ENCODE measurements around the gene AKR1C2.
"Not testable (repeated sequence)": the region's sequence is repeated elsewhere in the genome, so short reads cannot be mapped to it uniquely, and the experiment has no call there.

The AKR1C2 gene

GRCh38 chr10:4951512-4952162 lies 52.0 kb downstream of the AKR1C2 start:
- not testable (repeated sequence) for DNase-seq

GRCh38 chr10:4947635-4948596 lies 55.7 kb downstream of the AKR1C2 start:
- peak; percentile 1 for DNase-seq

- DNase-seq = no peak
Measured at GRCh38 chr10:4947039-4947634, 56.5 kb downstream of the AKR1C2 start.

- DNase-seq = peak; percentile 5
Measured at GRCh38 chr10:4945766-4946717, 57.6 kb downstream of the AKR1C2 start.

GRCh38 chr10:4944841-4945240 lies 58.8 kb downstream of the AKR1C2 start:
- DNase-seq = no peak

GRCh38 chr10:4943821-4944220 lies 59.8 kb downstream of the AKR1C2 start:
- DNase-seq = no peak

- DNase-seq = not testable (repeated sequence)
Measured at GRCh38 chr10:4943416-4943815, 60.2 kb downstream of the AKR1C2 start.

GRCh38 chr10:4942931-4943330 lies 60.7 kb downstream of the AKR1C2 start:
- DNase-seq = not testable (repeated sequence)

- peak; percentile 61 for DNase-seq
Measured at GRCh38 chr10:4941540-4942330, 61.9 kb downstream of the AKR1C2 start.

GRCh38 chr10:4940909-4941308 lies 62.7 kb downstream of the AKR1C2 start:
- DNase-seq = not testable (repeated sequence)

GRCh38 chr10:4940073-4940428 lies 63.6 kb downstream of the AKR1C2 start:
- not testable (repeated sequence) for DNase-seq

- no peak for DNase-seq
Measured at GRCh38 chr10:4939224-4940072, 64.2 kb downstream of the AKR1C2 start.
